Rectal smooth muscle tissue (tissue), 1 donor: ENCODE measurements around the gene AKAP10.
A peak's percentile ranks its signal among the peaks of the same experiment; 100 is the strongest.
"Not testable (repeated sequence)": the region's sequence is repeated elsewhere in the genome, so short reads cannot be mapped to it uniquely, and the experiment has no call there.

Experiments
- H3K27ac ChIP-seq: one replicate; pipeline ENCODE4 v1.7.0; 2013; ENCODE audit warnings: low read depth, low read length, inconsistent platforms
- H3K27me3 ChIP-seq: one replicate; pipeline ENCODE4 v1.7.0; 2013; ENCODE audit warnings: low read length; ENCODE audit not compliant: control insufficient read depth, insufficient read depth
- H3K36me3 ChIP-seq: one replicate; pipeline ENCODE4 v1.7.0; 2013; ENCODE audit warnings: low read length; ENCODE audit not compliant: control insufficient read depth, insufficient read depth
- H3K4me1 ChIP-seq: one replicate; pipeline ENCODE4 v1.7.0; 2013; ENCODE audit warnings: low read length; ENCODE audit not compliant: control insufficient read depth, insufficient read depth
- H3K4me3 ChIP-seq: one replicate; pipeline ENCODE4 v1.7.0; 2013; ENCODE audit warnings: low read length
- H3K9ac ChIP-seq: one replicate; pipeline ENCODE4 v1.7.0; 2013; ENCODE audit warnings: low read length

AKAP10 gene

GRCh38 chr17:19868079-19868395 lies 109.6 kb downstream of the AKAP10 start:
- H3K9ac ChIP-seq, result peak overlapping the region; percentile 56
- H3K27me3 ChIP-seq, result no peaks in the 10 kb centered on the region
- H3K4me3 ChIP-seq, result peak overlapping the region; percentile 67
- H3K4me1 ChIP-seq, result no peaks in the 10 kb centered on the region
- H3K27ac ChIP-seq, result peak overlapping the region; percentile 86
- H3K36me3 ChIP-seq, result no peaks in the 10 kb centered on the region

- Histone ChIP-seq H3K4me3 (peak within 1 kb of the TSS; percentile 67), H3K36me3 (no peaks in the 10 kb centered on the region), H3K27ac (peak within 1 kb of the TSS; percentile 86), H3K4me1 (no peaks in the 10 kb centered on the region), H3K9ac (peak within 1 kb of the TSS; percentile 73), H3K27me3 (no peaks in the 10 kb centered on the region)
Observed at GRCh38 chr17:19867329-19868078, 110.1 kb downstream of the AKAP10 start, which contains the start of gene ULK2. TSS of gene ULK2 (minus strand) at chr17:19867936. CDS start at chr17:19867417, 519 bp downstream.

DNA sequence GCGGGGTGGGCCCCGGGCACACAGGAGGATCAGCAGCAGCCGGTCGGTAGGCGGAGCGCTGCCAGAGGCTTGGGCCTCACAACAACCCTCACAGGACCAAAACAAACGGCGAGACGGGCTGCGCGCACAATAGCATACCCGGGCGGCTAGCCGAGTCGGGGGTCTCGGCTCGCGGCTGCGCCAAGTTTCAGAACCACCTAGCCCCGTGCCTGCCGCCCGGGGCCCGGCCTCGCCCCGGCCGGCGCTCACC lies 110.6 kb downstream of the AKAP10 start:
- Histone ChIP-seq H3K27ac (peak overlapping the region; percentile 86), H3K27me3 (no peaks in the 10 kb centered on the region), H3K4me1 (no peaks in the 10 kb centered on the region), H3K9ac (peak overlapping the region; percentile 73), H3K36me3 (no peaks in the 10 kb centered on the region), H3K4me3 (peak overlapping the region; percentile 67)

- H3K27ac ChIP-seq, result no peak overlapping the region
- no peak overlapping the region for H3K4me3 ChIP-seq
- no peaks in the 10 kb centered on the region for H3K27me3 ChIP-seq
- no peaks in the 10 kb centered on the region for H3K36me3 ChIP-seq
- H3K9ac ChIP-seq, result no peak overlapping the region
- no peaks in the 10 kb centered on the region for H3K4me1 ChIP-seq
Observed at GRCh38 chr17:19865021-19865420, 112.6 kb downstream of the AKAP10 start.

GRCh38 chr17:19860647-19861177 lies 116.9 kb downstream of the AKAP10 start:
- not testable (repeated sequence) for H3K27me3 ChIP-seq, H3K9ac ChIP-seq, H3K4me3 ChIP-seq, H3K4me1 ChIP-seq, H3K36me3 ChIP-seq, H3K27ac ChIP-seq

- Histone ChIP-seq H3K27ac (no peak overlapping the region), H3K9ac (no peak overlapping the region), H3K27me3 (no peaks in the 10 kb centered on the region), H3K4me1 (no peaks in the 10 kb centered on the region), H3K4me3 (no peak overlapping the region), H3K36me3 (no peaks in the 10 kb centered on the region)
Observed at GRCh38 chr17:19857640-19858039, 120.0 kb downstream of the AKAP10 start.
